RWPE2 (cell line): Measurements from ENCODE around the gene NUDT16L1.

Experiments
- ATAC-seq: fragments of 200-7000 bp; cut with Tn5 transposase; 3 replicates; pipeline ENCODE4 v1.9.1; 2021; ENCODE audit warnings: low read depth
- DNase-seq: peaks from one replicate; pipeline ENCODE4 v3.0.0-alpha.2; 2020; ENCODE audit warnings: low spot score
- H3K27ac ChIP-seq: fragments of 450-650 bp; 2 replicates; pipeline ENCODE4 v1.5.1; 2017; ENCODE audit warnings: mild to moderate bottlenecking; ENCODE audit not compliant: poor library complexity, severe bottlenecking
- H3K27me3 ChIP-seq: fragments of 250-450 bp; sonication (Bioruptor Pico); 2 replicates; pipeline ENCODE4 v1.5.1; 2021; ENCODE audit warnings: mild to moderate bottlenecking, moderate library complexity; ENCODE audit not compliant: insufficient read depth, poor library complexity, severe bottlenecking
- H3K36me3 ChIP-seq: fragments of 250-450 bp; sonication (Bioruptor Pico); 2 replicates; pipeline ENCODE4 v1.5.1; 2020; ENCODE audit warnings: low read depth, mild to moderate bottlenecking, moderate library complexity
- H3K4me1 ChIP-seq: fragments of 250-450 bp; sonication (Bioruptor Pico); 2 replicates; pipeline ENCODE4 v1.5.1; 2021; ENCODE audit warnings: mild to moderate bottlenecking, moderate library complexity; ENCODE audit not compliant: insufficient read depth, poor library complexity, severe bottlenecking
- H3K4me3 ChIP-seq: fragments of 250-450 bp; sonication (Bioruptor Pico); 2 replicates; pipeline ENCODE4 v1.5.1; 2021; ENCODE audit warnings: mild to moderate bottlenecking, moderate library complexity; ENCODE audit not compliant: severe bottlenecking
- H3K9me3 ChIP-seq: fragments of 250-450 bp; sonication (Bioruptor Pico); 2 replicates; pipeline ENCODE4 v1.5.1; 2021; ENCODE audit warnings: mild to moderate bottlenecking, moderate library complexity; ENCODE audit not compliant: severe bottlenecking
- CTCF ChIP-seq: fragments of 450-650 bp; IDR thresholded peaks from one replicate; pipeline ENCODE4 v1.5.1; 2017; ENCODE audit warnings: mild to moderate bottlenecking, moderate library complexity; ENCODE audit not compliant: poor library complexity, severe bottlenecking

NUDT16L1 gene

GRCh38 chr16:4729876-4730275, 36.5 kb downstream of the NUDT16L1 start:
- Histone ChIP-seq H3K4me3 (no peak overlapping the region), H3K9me3 (no peaks in the 10 kb centered on the region), H3K27me3 (no peaks in the 10 kb centered on the region), H3K4me1 (no peaks in the 10 kb centered on the region), H3K36me3 (peaks cover 55% of the 10 kb centered on the region), H3K27ac (no peak overlapping the region)
- ATAC-seq (no peak), DNase-seq (no peak)
- TF ChIP-seq CTCF: no peak

GRCh38 chr16:4733211-4733742, 39.9 kb downstream of the NUDT16L1 start:
- Histone ChIP-seq H3K4me1 (no peaks in the 10 kb centered on the region), H3K27me3 (no peaks in the 10 kb centered on the region), H3K27ac (peak overlapping the region; percentile 50), H3K36me3 (peaks cover 34% of the 10 kb centered on the region), H3K9me3 (no peaks in the 10 kb centered on the region), H3K4me3 (peak overlapping the region; percentile 66)
- DNase-seq (no peak), ATAC-seq (no peak)
- TF ChIP-seq CTCF: no peak

- peaks cover 30% of the 10 kb centered on the region for H3K36me3 ChIP-seq
- H3K9me3 ChIP-seq: no peaks in the 10 kb centered on the region
- no peaks in the 10 kb centered on the region for H3K4me1 ChIP-seq
- H3K27me3 ChIP-seq: no peaks in the 10 kb centered on the region
- TF ChIP-seq CTCF: no peak
- no peak for DNase-seq
- H3K4me3 ChIP-seq: peak overlapping the region; percentile 66
- no peak for ATAC-seq
- peak overlapping the region; percentile 50 for H3K27ac ChIP-seq
Observed at GRCh38 chr16:4733747-4734062, 40.3 kb downstream of the NUDT16L1 start.

GRCh38 chr16:4734063-4734729, 40.8 kb downstream of the NUDT16L1 start, which contains the start of the genes ANKS3 and DNAAF8:
Gene ANKS3, minus strand, starts transcription at chr16:4734271. Its CDS starts 4,122 bp downstream, at chr16:4730149.
Gene DNAAF8, plus strand, starts transcription at chr16:4734537. Its CDS starts 1,978 bp downstream, at chr16:4736515.
- peak; percentile 98 for DNase-seq
- Histone ChIP-seq H3K4me3 (peak within 1 kb of the TSS; percentile 66), H3K9me3 (no peaks in the 10 kb centered on the region), H3K27ac (peak within 1 kb of the TSS; percentile 50), H3K27me3 (no peaks in the 10 kb centered on the region), H3K4me1 (no peaks in the 10 kb centered on the region), H3K36me3 (peaks cover 27% of the 10 kb centered on the region)
- peak; percentile 97 for ATAC-seq
- no peak for TF ChIP-seq CTCF
